HepG2 (cell line): ENCODE data around the gene ZNF581. TPM values are rescaled to one million over a fixed set of nuclear protein-coding genes. Genes with fewer than 3 reads are reported as not detected.
A peak's percentile ranks its signal among the peaks of the same experiment; 100 is the strongest.

Experiments used
- ELF3 ChIP-seq: IDR thresholded peaks from 2 replicates; pipeline ENCODE4 v1.6.1; 2016; ENCODE audit warnings: missing genetic modification reagents, missing compliant biosample characterization
- ELF4 ChIP-seq: sonication (generic); formaldehyde crosslinking; IDR thresholded peaks from 2 replicates; pipeline ENCODE4 v1.5.0; 2020; ENCODE audit warnings: missing genetic modification reagents, mild to moderate bottlenecking, moderate library complexity, borderline replicate concordance
- EP300 ChIP-seq, 3 experiments: sonication (generic) in 1 of 3; formaldehyde crosslinking in 1 of 3; IDR thresholded peaks; 2 replicates each; pipeline versions ENCODE4 v1.5.1 to v1.6.1; 2011 to 2020; ENCODE audit warnings: low read depth in 2 of 3, low read length in 2 of 3, borderline replicate concordance in 1 of 3, improper control_type of control experiment in 1 of 3, mild to moderate bottlenecking in 1 of 3, missing genetic modification reagents in 1 of 3, moderate library complexity in 1 of 3
- FOXK2 ChIP-seq: fragments of 450-650 bp; IDR thresholded peaks from 2 replicates; pipeline ENCODE4 v1.6.1; 2016
- HNRNPLL ChIP-seq: fragments of 200-400 bp; formaldehyde crosslinking; IDR thresholded peaks from 2 replicates; pipeline ENCODE4 v1.6.1; 2017; ENCODE audit warnings: mild to moderate bottlenecking, low read depth, low read length; ENCODE audit not compliant: poor library complexity, severe bottlenecking
- MIXL1 ChIP-seq: IDR thresholded peaks from 2 replicates; pipeline ENCODE4 v1.6.1; 2016
- NKX3-1 ChIP-seq: sonication (generic); formaldehyde crosslinking; IDR thresholded peaks from 2 replicates; pipeline ENCODE4 v1.5.0; 2020; ENCODE audit warnings: missing genetic modification reagents
- NR1H2 ChIP-seq: sonication (generic); formaldehyde crosslinking; IDR thresholded peaks from 2 replicates; pipeline ENCODE4 v1.8.1; 2022; ENCODE audit warnings: low read depth, missing genetic modification reagents, borderline replicate concordance
- NRL ChIP-seq: sonication (generic); formaldehyde crosslinking; IDR thresholded peaks from 2 replicates; pipeline ENCODE4 v1.5.0; 2020; ENCODE audit warnings: missing genetic modification reagents, mild to moderate bottlenecking, moderate library complexity, borderline replicate concordance
- PPARG ChIP-seq: conservative IDR thresholded peaks from 2 replicates; pipeline ENCODE4 v1.6.1; 2016; ENCODE audit warnings: missing biosample characterization, missing genetic modification reagents
- SP5 ChIP-seq: IDR thresholded peaks from 2 replicates; pipeline ENCODE4 v1.6.1; 2016; ENCODE audit warnings: low read depth, borderline replicate concordance
- TARDBP ChIP-seq: sonication (generic); formaldehyde crosslinking; IDR thresholded peaks from 2 replicates; pipeline ENCODE4 v1.8.0; 2022; ENCODE audit warnings: mild to moderate bottlenecking, missing genetic modification reagents
- TGIF2 ChIP-seq: IDR thresholded peaks from 2 replicates; pipeline ENCODE4 v1.6.1; 2016; ENCODE audit warnings: control low read depth, missing compliant biosample characterization
- TSC22D2 ChIP-seq: sonication (generic); formaldehyde crosslinking; IDR thresholded peaks from 2 replicates; pipeline ENCODE4 v1.5.1; 2020; ENCODE audit warnings: missing genetic modification reagents, mild to moderate bottlenecking, borderline replicate concordance
- ZNF317 ChIP-seq: sonication (generic); formaldehyde crosslinking; IDR thresholded peaks from 2 replicates; pipeline ENCODE4 v1.5.0; 2020; ENCODE audit warnings: mild to moderate bottlenecking, missing genetic modification reagents
- ZNF326 ChIP-seq: sonication (generic); formaldehyde crosslinking; IDR thresholded peaks from 2 replicates; pipeline ENCODE4 v1.4.0; 2020; ENCODE audit warnings: missing genetic modification reagents, borderline replicate concordance
- ZNF557 ChIP-seq: sonication (generic); formaldehyde crosslinking; IDR thresholded peaks from 2 replicates; pipeline ENCODE4 v1.4.0; 2020; ENCODE audit warnings: missing genetic modification reagents
- ZNF652 ChIP-seq: IDR thresholded peaks from 2 replicates; pipeline ENCODE4 v1.6.1; 2016; ENCODE audit warnings: low read depth, borderline replicate concordance
- ZNF850 ChIP-seq: sonication (generic); formaldehyde crosslinking; conservative IDR thresholded peaks from 2 replicates; pipeline ENCODE4 v1.9.0; 2021; ENCODE audit warnings: mild to moderate bottlenecking, missing genetic modification reagents
- polyA plus RNA-seq, 8 experiments: library from polyadenylated mRNA; depleted of rRNA in 3 of 8; stranded (reverse) in 7 of 8; unstranded in 1 of 8; fragments of >200 nt; fragmentation: Illumina TruSeq in 4 of 8; extraction: Trizol in 4 of 8; gene quantifications; 2 replicates each; pipeline versions ENCODE4 v1.2.1 to v1.2.3, GENCODE V29; 2011 to 2016; ENCODE audit warnings: low read depth in 4 of 8, missing spikeins in 1 of 8, mixed read lengths in 1 of 8; ENCODE audit not compliant: insufficient read depth in 1 of 8
- total RNA-seq, 5 experiments: library from RNA; depleted of rRNA; stranded (reverse); fragments of >200 nt; fragmentation: Illumina TruSeq; extraction: Trizol; gene quantifications; 2 replicates each; pipeline ENCODE4 v1.2.3, GENCODE V29; 2016; ENCODE audit warnings: low read depth in 1 of 5
- TF ChIP-seq, protein P1 (sequence below): sonication (generic); formaldehyde crosslinking; IDR thresholded peaks from 2 replicates; pipeline ENCODE4 v1.4.0; 2020; ENCODE audit warnings: missing genetic modification reagents, borderline replicate concordance
- TF ChIP-seq, protein P2 (sequence below): sonication (generic); formaldehyde crosslinking; IDR thresholded peaks from 2 replicates; pipeline ENCODE4 v1.5.1; 2020; ENCODE audit warnings: missing genetic modification reagents, mild to moderate bottlenecking, borderline replicate concordance
- TF ChIP-seq, protein P3 (sequence below): IDR thresholded peaks from 2 replicates; pipeline ENCODE4 v1.6.1; 2016; ENCODE audit warnings: missing compliant biosample characterization, missing genetic modification reagents, borderline replicate concordance

ZNF581 gene
- total and polyA plus RNA-seq, 2 of the 13 experiments (the other 11 are each of a cell fraction or from before 2014, with no cell fraction given) = 19.6 to 49.5 TPM

DNA sequence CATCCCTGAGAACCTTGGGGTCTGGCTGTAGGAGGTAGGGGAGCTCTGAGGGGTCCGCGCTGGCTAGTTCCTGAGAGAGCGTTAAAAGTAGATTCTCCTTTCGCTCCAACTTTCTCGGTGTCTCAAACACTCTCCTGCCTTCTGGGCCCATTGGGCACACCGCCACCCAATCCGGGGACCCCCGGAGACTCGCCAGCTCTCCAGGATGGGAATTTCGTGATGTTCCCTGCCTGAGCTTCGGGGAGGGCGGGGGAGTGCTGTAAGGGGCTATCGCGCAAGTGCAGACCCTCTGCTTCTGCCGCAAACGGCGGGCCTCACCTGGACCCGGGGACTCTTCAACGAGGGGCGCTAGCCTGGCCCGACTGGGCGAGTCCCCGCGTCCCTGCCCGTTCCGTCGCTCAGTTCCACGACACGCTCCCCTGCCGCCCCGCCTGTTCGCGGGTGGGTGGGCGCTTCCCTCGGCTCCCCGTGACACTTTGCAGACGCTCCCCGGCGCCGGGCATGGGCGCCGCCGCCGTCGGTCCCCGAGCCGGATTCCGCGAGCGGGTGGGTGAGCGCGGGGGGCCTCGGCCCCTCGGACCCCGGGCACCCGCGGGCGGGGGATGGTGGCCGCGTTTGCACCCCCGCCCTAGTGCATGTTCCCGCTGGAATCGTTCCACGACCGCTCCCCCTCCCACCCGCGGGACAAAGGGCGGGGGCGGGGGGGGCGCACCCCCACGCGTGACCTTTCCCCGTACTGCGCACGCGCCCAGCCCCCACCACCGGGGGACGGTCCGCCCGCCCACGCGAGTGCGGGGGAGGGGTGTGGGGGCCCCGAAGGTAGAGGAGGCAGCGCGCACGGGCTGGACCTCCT is 4.5 kb downstream of the ZNF581 start, which contains the start of gene CCDC106 (continued):
- TF ChIP-seq EP300 (IDR thresholded peaks at IDR 0.05; ENCODE audit: low read depth in 2 of 2, low read length in 2 of 2) (no peak), EP300 (CRISPR knock-in tag; IDR thresholded peaks at IDR 0.05; ENCODE audit: borderline replicate concordance) (no peak), ZNF850 (no peak), MIXL1 (CRISPR knock-in tag) (0 out of 2 replicates have a peak, but pooled peaks have one; percentile 12), NRL (CRISPR knock-in tag) (0 out of 2 replicates have a peak, but pooled peaks have one; percentile 19), ZNF652 (no peak), ZNF557 (CRISPR knock-in tag) (no peak), TGIF2 (no peak), TSC22D2 (CRISPR knock-in tag) (no peak; the same call in 1 of the 2 replicates), NR1H2 (CRISPR knock-in tag) (no peak; the same call in 1 of the 2 replicates), ZNF317 (CRISPR knock-in tag) (peak; percentile 48; the same call in 1 of the 2 replicates), NKX3-1 (CRISPR knock-in tag) (no peak), ZNF326 (no peak), ELF4 (CRISPR knock-in tag) (no peak), PPARG (CRISPR knock-in tag) (no peak; the same call in 1 of the 2 replicates), ELF3 (CRISPR knock-in tag) (peak; percentile 62), TARDBP (CRISPR knock-in tag) (peak; percentile 60; the same call in 1 of the 2 replicates), FOXK2 (no peak), HNRNPLL (peak; percentile 43), SP5 (CRISPR knock-in tag) (0 out of 2 replicates have a peak, but pooled peaks have one; percentile 34)
- TF ChIP-seq, protein P1, sequence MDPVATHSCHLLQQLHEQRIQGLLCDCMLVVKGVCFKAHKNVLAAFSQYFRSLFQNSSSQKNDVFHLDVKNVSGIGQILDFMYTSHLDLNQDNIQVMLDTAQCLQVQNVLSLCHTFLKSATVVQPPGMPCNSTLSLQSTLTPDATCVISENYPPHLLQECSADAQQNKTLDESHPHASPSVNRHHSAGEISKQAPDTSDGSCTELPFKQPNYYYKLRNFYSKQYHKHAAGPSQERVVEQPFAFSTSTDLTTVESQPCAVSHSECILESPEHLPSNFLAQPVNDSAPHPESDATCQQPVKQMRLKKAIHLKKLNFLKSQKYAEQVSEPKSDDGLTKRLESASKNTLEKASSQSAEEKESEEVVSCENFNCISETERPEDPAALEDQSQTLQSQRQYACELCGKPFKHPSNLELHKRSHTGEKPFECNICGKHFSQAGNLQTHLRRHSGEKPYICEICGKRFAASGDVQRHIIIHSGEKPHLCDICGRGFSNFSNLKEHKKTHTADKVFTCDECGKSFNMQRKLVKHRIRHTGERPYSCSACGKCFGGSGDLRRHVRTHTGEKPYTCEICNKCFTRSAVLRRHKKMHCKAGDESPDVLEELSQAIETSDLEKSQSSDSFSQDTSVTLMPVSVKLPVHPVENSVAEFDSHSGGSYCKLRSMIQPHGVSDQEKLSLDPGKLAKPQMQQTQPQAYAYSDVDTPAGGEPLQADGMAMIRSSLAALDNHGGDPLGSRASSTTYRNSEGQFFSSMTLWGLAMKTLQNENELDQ (CRISPR knock-in tag) = no peak
- TF ChIP-seq, protein P2, sequence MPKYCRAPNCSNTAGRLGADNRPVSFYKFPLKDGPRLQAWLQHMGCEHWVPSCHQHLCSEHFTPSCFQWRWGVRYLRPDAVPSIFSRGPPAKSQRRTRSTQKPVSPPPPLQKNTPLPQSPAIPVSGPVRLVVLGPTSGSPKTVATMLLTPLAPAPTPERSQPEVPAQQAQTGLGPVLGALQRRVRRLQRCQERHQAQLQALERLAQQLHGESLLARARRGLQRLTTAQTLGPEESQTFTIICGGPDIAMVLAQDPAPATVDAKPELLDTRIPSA (CRISPR knock-in tag) = no peak
- TF ChIP-seq, protein P3, sequence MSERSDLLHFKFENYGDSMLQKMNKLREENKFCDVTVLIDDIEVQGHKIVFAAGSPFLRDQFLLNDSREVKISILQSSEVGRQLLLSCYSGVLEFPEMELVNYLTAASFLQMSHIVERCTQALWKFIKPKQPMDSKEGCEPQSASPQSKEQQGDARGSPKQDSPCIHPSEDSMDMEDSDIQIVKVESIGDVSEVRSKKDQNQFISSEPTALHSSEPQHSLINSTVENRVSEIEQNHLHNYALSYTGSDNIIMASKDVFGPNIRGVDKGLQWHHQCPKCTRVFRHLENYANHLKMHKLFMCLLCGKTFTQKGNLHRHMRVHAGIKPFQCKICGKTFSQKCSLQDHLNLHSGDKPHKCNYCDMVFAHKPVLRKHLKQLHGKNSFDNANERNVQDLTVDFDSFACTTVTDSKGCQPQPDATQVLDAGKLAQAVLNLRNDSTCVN (CRISPR knock-in tag) = no peak
